GM18873 (cell line): ENCODE results near the gene ANKRD1.
A peak's percentile ranks its signal among the peaks of the same experiment; 100 is the strongest.
"Not testable (repeated sequence)": the region's sequence is repeated elsewhere in the genome, so short reads cannot be mapped to it uniquely, and the experiment has no call there.

ENCODE experiments used
- ATAC-seq: cut with Tn5 transposase; IDR thresholded peaks from one replicate; pipeline ENCODE4 v1.9.1; 2021; ENCODE audit warnings: mild to moderate bottlenecking, moderate library complexity, moderate number of reproducible peaks; ENCODE audit not compliant: unreplicated experiment, low FRiP score

ANKRD1 gene

GRCh38 chr10:90920986-90921666 is at the start of gene ANKRD1:
Gene ANKRD1, minus strand, starts transcription at chr10:90921087. Its CDS starts 60 bp downstream, at chr10:90921027.
- no peak for ATAC-seq

- ATAC-seq, result no peak
These were observed 49.2 kb upstream of the ANKRD1 start for GRCh38 chr10:90969947-90970673.

GRCh38 chr10:90969121-90969534 is 48.2 kb upstream of the ANKRD1 start:
- ATAC-seq, result no peak

GRCh38 chr10:90968328-90969081 is 47.6 kb upstream of the ANKRD1 start:
- no peak for ATAC-seq

GRCh38 chr10:90967865-90968264 is 47.0 kb upstream of the ANKRD1 start:
- no peak for ATAC-seq

GRCh38 chr10:90966146-90966545 is 45.3 kb upstream of the ANKRD1 start:
- no peak for ATAC-seq

- ATAC-seq, result no peak
These were observed 44.8 kb upstream of the ANKRD1 start for GRCh38 chr10:90965720-90966119.

- ATAC-seq, result no peak
These were observed 44.0 kb upstream of the ANKRD1 start for GRCh38 chr10:90964781-90965465.

- ATAC-seq, result no peak
These were observed 42.4 kb upstream of the ANKRD1 start for GRCh38 chr10:90963331-90963730.

- peak; percentile 52 for ATAC-seq
These were observed 39.5 kb upstream of the ANKRD1 start for GRCh38 chr10:90960355-90960814.

GRCh38 chr10:90959826-90960225 is 38.9 kb upstream of the ANKRD1 start:
- ATAC-seq, result no peak

- no peak for ATAC-seq
These were observed 37.9 kb upstream of the ANKRD1 start for GRCh38 chr10:90958781-90959180.

GRCh38 chr10:90947030-90947960 is 26.4 kb upstream of the ANKRD1 start:
- ATAC-seq, result peak; percentile 75

GRCh38 chr10:90945491-90946070 is 24.7 kb upstream of the ANKRD1 start:
- ATAC-seq, result no peak

- ATAC-seq, result no peak
These were observed 23.9 kb upstream of the ANKRD1 start for GRCh38 chr10:90944749-90945148.

- ATAC-seq, result not testable (repeated sequence)
These were observed 22.1 kb upstream of the ANKRD1 start for GRCh38 chr10:90942980-90943379.

GRCh38 chr10:90939648-90940047 is 18.8 kb upstream of the ANKRD1 start:
- ATAC-seq, result no peak

GRCh38 chr10:90939116-90939515 is 18.2 kb upstream of the ANKRD1 start:
- ATAC-seq, result no peak

- ATAC-seq, result no peak
These were observed 16.9 kb upstream of the ANKRD1 start for GRCh38 chr10:90937645-90938258.
